A673 (cell line): ENCODE results near the gene TTLL11.

Source experiments
- CTCF ChIP-seq: fragments of 300-800, 200-600 bp; sonication (generic); conservative IDR thresholded peaks from 2 replicates; pipeline ENCODE4 v1.5.1; 2017; ENCODE audit warnings: low read depth, mild to moderate bottlenecking, antibody characterized with exemption, low read length, moderate library complexity, mixed read lengths
- EZH2 ChIP-seq: fragments of 200-600 bp; sonication (generic); IDR thresholded peaks from 2 replicates; pipeline ENCODE4 v1.6.1; 2017; ENCODE audit warnings: borderline replicate concordance, low read depth, mild to moderate bottlenecking, mixed read lengths, antibody characterized with exemption, low read length; ENCODE audit not compliant: poor library complexity, severe bottlenecking

GRCh38 chr9:122095010-122095767, 2.1 kb upstream of the TTLL11 start:
- TF ChIP-seq CTCF (peak; percentile 85), EZH2 (no peak)
